SK-N-MC (cell line): ENCODE measurements around the gene C1orf167.

ENCODE experiments used
- EZH2 ChIP-seq: fragments of 200-600 bp; sonication (generic); IDR thresholded peaks from one replicate; pipeline ENCODE4 v1.6.1; 2017; ENCODE audit warnings: antibody characterized with exemption
- FOXP2 ChIP-seq: optimal IDR thresholded peaks from 2 replicates; pipeline ENCODE3; 2011; ENCODE audit warnings: mild to moderate bottlenecking, moderate library complexity; ENCODE audit not compliant: insufficient read depth; ENCODE audit errors: extremely low read length, control extremely low read depth
- POLR2AphosphoS5 ChIP-seq: IDR thresholded peaks from 2 replicates; pipeline ENCODE4 v1.6.1; 2012; ENCODE audit warnings: mild to moderate bottlenecking, low read depth, low read length, borderline replicate concordance

DNA sequence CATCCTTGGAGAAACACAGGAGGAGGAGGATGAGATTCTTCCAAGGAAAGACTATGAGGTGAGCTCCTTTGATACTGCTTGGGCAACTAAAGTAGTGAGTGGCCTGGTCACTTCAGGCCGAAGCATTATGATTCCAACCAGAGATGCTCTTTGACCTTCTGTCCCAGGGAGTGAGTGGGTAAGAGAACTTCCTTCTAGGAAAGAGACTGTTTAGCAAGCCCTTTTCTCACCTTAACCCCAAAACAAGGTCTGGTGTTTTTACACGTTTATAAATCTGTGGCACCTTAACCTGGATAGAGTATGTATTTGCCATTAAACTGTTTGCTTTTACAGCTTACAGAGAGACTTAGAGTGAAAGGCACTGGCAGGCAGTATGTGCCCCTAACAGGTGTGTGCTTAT is 45.1 kb downstream of the C1orf167 start:
- TF ChIP-seq POLR2AphosphoS5 (no peak), EZH2 (no peak), FOXP2 (no peak)
